ENCODE results near the gene FLYWCH2.
A peak's percentile ranks its signal among the peaks of the same experiment; 100 is the strongest.

FLYWCH2 gene

DNA sequence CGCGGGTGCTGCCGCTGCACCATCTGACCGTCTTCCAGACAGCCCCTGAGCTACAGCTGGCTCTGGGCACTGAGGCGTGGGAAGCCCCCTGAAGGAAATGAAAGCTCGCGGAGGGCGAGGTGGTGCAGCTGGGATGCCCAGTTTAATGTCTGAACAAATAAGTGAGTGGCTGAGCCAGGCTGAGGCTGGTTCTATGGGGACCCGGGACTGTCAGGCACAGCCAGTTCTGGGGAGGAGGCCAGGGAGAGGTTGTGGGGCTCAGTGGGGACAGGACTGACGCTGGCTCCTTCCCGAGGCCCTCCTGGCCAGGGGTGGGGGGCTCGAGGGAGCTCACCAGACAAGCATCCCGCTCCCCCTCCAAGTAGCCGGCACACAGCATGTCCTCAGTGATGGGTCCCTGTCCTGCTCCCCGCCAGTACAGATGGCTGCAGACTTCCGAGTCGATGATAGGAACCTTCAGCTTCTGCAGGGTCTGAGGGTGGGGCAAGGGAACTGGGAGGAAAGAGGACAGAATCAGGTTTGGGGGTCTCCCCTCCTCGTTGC lies 29.4 kb upstream of the FLYWCH2 start:
- WGBS (ENCODE audit: extremely low coverage, insufficient coverage, insufficient read length) = no CpG with 5 or more reads among the region's 18 CpGs
- DNase-seq = no peak

GRCh38 chr16:2854700-2855309 lies 28.2 kb upstream of the FLYWCH2 start:
- H3K4ac ChIP-seq (ENCODE audit: low read depth, low read length) = no peak overlapping the region
- H2BK5ac ChIP-seq (ENCODE audit: low read depth, low read length, poor library complexity) = no peak overlapping the region
- no peak overlapping the region for H3K4me2 ChIP-seq (ENCODE audit: low read length)
- H4K8ac ChIP-seq (ENCODE audit: low read depth, low read length) = no peak overlapping the region
- no peak overlapping the region for H3K18ac ChIP-seq (ENCODE audit: low read length)
- no peak overlapping the region for H4K12ac ChIP-seq (ENCODE audit: low read depth, low read length)
- no peak for DNase-seq
- H3K14ac ChIP-seq (ENCODE audit: low read length) = no peak overlapping the region
- H3K36me3 ChIP-seq (ENCODE audit: control insufficient read depth in 1 of 2, insufficient read depth in 2 of 2, low read length in 2 of 2) = peaks cover 0 to 2% of the 10 kb centered on the region in 2 experiments
- no peak overlapping the region for H2AFZ ChIP-seq (ENCODE audit: insufficient read depth, low read length, poor library complexity)
- H2BK120ac ChIP-seq (ENCODE audit: insufficient read depth, low read length, poor library complexity) = no peak overlapping the region
- H3K27ac ChIP-seq (ENCODE audit: low read depth, low read length) = no peak overlapping the region
- H3K9me3 ChIP-seq (ENCODE audit: insufficient read depth, low read depth, low read length) = peaks cover 5% of the 10 kb centered on the region
- no peaks in the 10 kb centered on the region for H3K27me3 ChIP-seq (ENCODE audit: insufficient read depth, low read length)
- H4K91ac ChIP-seq (ENCODE audit: low read depth, low read length) = no peak overlapping the region
- H3K23ac ChIP-seq (ENCODE audit: low read length) = no peak overlapping the region
- no CpG with 5 or more reads among the region's 5 CpGs for WGBS (ENCODE audit: extremely low coverage, insufficient coverage, insufficient read length)
- peaks cover 7% of the 10 kb centered on the region for H3K79me1 ChIP-seq (ENCODE audit: low read length)
- peaks cover 16 to 17% of the 10 kb centered on the region in 2 experiments for H3K4me1 ChIP-seq (ENCODE audit: control insufficient read depth in 1 of 2, insufficient read depth in 2 of 2, low read length in 2 of 2)
- no peak overlapping the region for H3K9ac ChIP-seq (ENCODE audit: low read length)
- peaks cover 2% of the 10 kb centered on the region for H3K79me2 ChIP-seq (ENCODE audit: control insufficient read depth, insufficient read depth, low read length, poor library complexity)
- no peak overlapping the region for H2BK12ac ChIP-seq (ENCODE audit: low read length)
- H3K4me3 ChIP-seq (ENCODE audit: low read depth, low read length) = no peak overlapping the region
- no peak overlapping the region for H2AK5ac ChIP-seq (ENCODE audit: low read length)

More for the DNA sequence above, 29.4 kb upstream of the FLYWCH2 start:
- Histone ChIP-seq H4K8ac (ENCODE audit: low read depth, low read length) (no peak overlapping the region), H4K12ac (ENCODE audit: low read depth, low read length) (no peak overlapping the region), H2BK120ac (ENCODE audit: insufficient read depth, low read length, poor library complexity) (no peak overlapping the region), H2AK5ac (ENCODE audit: low read length) (no peak overlapping the region), H3K4ac (ENCODE audit: low read depth, low read length) (no peak overlapping the region), H2BK12ac (ENCODE audit: low read length) (no peak overlapping the region), H3K36me3 (ENCODE audit: control insufficient read depth in 1 of 2, insufficient read depth in 2 of 2, low read length in 2 of 2) (peaks cover 0 to 2% of the 10 kb centered on the region in 2 experiments), H3K27me3 (ENCODE audit: insufficient read depth, low read length) (no peaks in the 10 kb centered on the region), H3K4me2 (ENCODE audit: low read length) (no peak overlapping the region), H3K79me2 (ENCODE audit: control insufficient read depth, insufficient read depth, low read length, poor library complexity) (peaks cover 2% of the 10 kb centered on the region), H3K14ac (ENCODE audit: low read length) (no peak overlapping the region), H2AFZ (ENCODE audit: insufficient read depth, low read length, poor library complexity) (no peak overlapping the region), H3K4me3 (ENCODE audit: low read depth, low read length) (no peak overlapping the region), H3K9me3 (ENCODE audit: insufficient read depth, low read depth, low read length) (peaks cover 5% of the 10 kb centered on the region), H3K79me1 (ENCODE audit: low read length) (peaks cover 5% of the 10 kb centered on the region), H4K91ac (ENCODE audit: low read depth, low read length) (no peak overlapping the region), H3K4me1 (ENCODE audit: control insufficient read depth in 1 of 2, insufficient read depth in 2 of 2, low read length in 2 of 2) (peaks cover 12 to 13% of the 10 kb centered on the region in 2 experiments), H3K9ac (ENCODE audit: low read length) (no peak overlapping the region), H2BK5ac (ENCODE audit: low read depth, low read length, poor library complexity) (no peak overlapping the region), H3K23ac (ENCODE audit: low read length) (no peak overlapping the region), H3K27ac (ENCODE audit: low read depth, low read length) (no peak overlapping the region), H3K18ac (ENCODE audit: low read length) (no peak overlapping the region)

DNA sequence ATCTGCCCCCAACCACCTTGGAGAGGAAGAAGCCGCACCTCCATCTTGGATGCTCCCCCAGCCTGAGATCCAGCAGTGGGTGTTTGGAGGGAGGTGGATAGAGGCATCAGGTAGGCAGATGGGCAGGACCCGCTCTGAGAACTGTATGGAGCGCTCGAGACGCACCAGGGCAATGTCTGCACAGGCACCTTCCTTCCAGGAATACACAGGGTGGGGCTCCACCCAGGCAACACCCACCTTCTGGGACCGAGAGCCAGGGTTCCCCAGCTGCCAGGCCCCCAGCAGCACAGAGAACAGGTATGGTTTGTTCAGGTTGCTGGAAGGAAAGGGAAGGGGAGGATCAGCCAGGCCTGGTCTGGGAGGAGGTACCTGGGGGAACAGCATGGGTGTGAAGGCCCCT lies 27.5 kb upstream of the FLYWCH2 start:
- no peak overlapping the region for H3K4ac ChIP-seq (ENCODE audit: low read depth, low read length)
- no peak overlapping the region for H2BK12ac ChIP-seq (ENCODE audit: low read length)
- H3K4me1 ChIP-seq (ENCODE audit: control insufficient read depth in 1 of 2, insufficient read depth in 2 of 2, low read length in 2 of 2) = peaks cover 16 to 17% of the 10 kb centered on the region in 2 experiments
- no peak overlapping the region for H3K9ac ChIP-seq (ENCODE audit: low read length)
- H3K9me3 ChIP-seq (ENCODE audit: insufficient read depth, low read depth, low read length) = peaks cover 5% of the 10 kb centered on the region
- DNase-seq = no peak
- H4K12ac ChIP-seq (ENCODE audit: low read depth, low read length) = no peak overlapping the region
- no CpG with 5 or more reads among the region's 6 CpGs for WGBS (ENCODE audit: extremely low coverage, insufficient coverage, insufficient read length)
- H3K79me1 ChIP-seq (ENCODE audit: low read length) = peaks cover 7% of the 10 kb centered on the region
- no peak overlapping the region for H3K27ac ChIP-seq (ENCODE audit: low read depth, low read length)
- no peak overlapping the region for H3K14ac ChIP-seq (ENCODE audit: low read length)
- no peaks in the 10 kb centered on the region for H3K27me3 ChIP-seq (ENCODE audit: insufficient read depth, low read length)
- no peak overlapping the region for H2BK120ac ChIP-seq (ENCODE audit: insufficient read depth, low read length, poor library complexity)
- H3K4me2 ChIP-seq (ENCODE audit: low read length) = no peak overlapping the region
- no peak overlapping the region for H3K18ac ChIP-seq (ENCODE audit: low read length)
- no peak overlapping the region for H3K23ac ChIP-seq (ENCODE audit: low read length)
- H3K4me3 ChIP-seq (ENCODE audit: low read depth, low read length) = no peak overlapping the region
- peaks cover 2% of the 10 kb centered on the region for H3K79me2 ChIP-seq (ENCODE audit: control insufficient read depth, insufficient read depth, low read length, poor library complexity)
- no peak overlapping the region for H4K8ac ChIP-seq (ENCODE audit: low read depth, low read length)
- peaks cover 0 to 2% of the 10 kb centered on the region in 2 experiments for H3K36me3 ChIP-seq (ENCODE audit: control insufficient read depth in 1 of 2, insufficient read depth in 2 of 2, low read length in 2 of 2)
- no peak overlapping the region for H4K91ac ChIP-seq (ENCODE audit: low read depth, low read length)
- H2AFZ ChIP-seq (ENCODE audit: insufficient read depth, low read length, poor library complexity) = no peak overlapping the region
- no peak overlapping the region for H2BK5ac ChIP-seq (ENCODE audit: low read depth, low read length, poor library complexity)
- no peak overlapping the region for H2AK5ac ChIP-seq (ENCODE audit: low read length)

GRCh38 chr16:2856061-2856670 lies 26.8 kb upstream of the FLYWCH2 start:
- Histone ChIP-seq H3K14ac (ENCODE audit: low read length) (no peak overlapping the region), H4K12ac (ENCODE audit: low read depth, low read length) (no peak overlapping the region), H4K8ac (ENCODE audit: low read depth, low read length) (no peak overlapping the region), H3K27ac (ENCODE audit: low read depth, low read length) (no peak overlapping the region), H2AK5ac (ENCODE audit: low read length) (no peak overlapping the region), H3K9ac (ENCODE audit: low read length) (no peak overlapping the region), H2BK5ac (ENCODE audit: low read depth, low read length, poor library complexity) (no peak overlapping the region), H3K18ac (ENCODE audit: low read length) (no peak overlapping the region), H3K79me1 (ENCODE audit: low read length) (peaks cover 7% of the 10 kb centered on the region), H2BK12ac (ENCODE audit: low read length) (no peak overlapping the region), H3K27me3 (ENCODE audit: insufficient read depth, low read length) (no peaks in the 10 kb centered on the region), H2BK120ac (ENCODE audit: insufficient read depth, low read length, poor library complexity) (no peak overlapping the region), H3K23ac (ENCODE audit: low read length) (no peak overlapping the region), H3K4ac (ENCODE audit: low read depth, low read length) (no peak overlapping the region), H3K36me3 (ENCODE audit: control insufficient read depth in 1 of 2, insufficient read depth in 2 of 2, low read length in 2 of 2) (peaks cover 0 to 2% of the 10 kb centered on the region in 2 experiments), H3K9me3 (ENCODE audit: insufficient read depth, low read depth, low read length) (peaks cover 9% of the 10 kb centered on the region), H3K79me2 (ENCODE audit: control insufficient read depth, insufficient read depth, low read length, poor library complexity) (peaks cover 2% of the 10 kb centered on the region), H2AFZ (ENCODE audit: insufficient read depth, low read length, poor library complexity) (no peak overlapping the region), H3K4me2 (ENCODE audit: low read length) (no peak overlapping the region), H3K4me1 (ENCODE audit: control insufficient read depth in 1 of 2, insufficient read depth in 2 of 2, low read length in 2 of 2) (peaks cover 16 to 17% of the 10 kb centered on the region in 2 experiments), H3K4me3 (ENCODE audit: low read depth, low read length) (no peak overlapping the region), H4K91ac (ENCODE audit: low read depth, low read length) (no peak overlapping the region)
- peak; percentile 55 to 60 for DNase-seq
- WGBS (ENCODE audit: extremely low coverage, insufficient coverage, insufficient read length) = no CpG with 5 or more reads among the region's 14 CpGs
